ENCODE measurements around the gene TGFBI.

TGFBI gene

DNA sequence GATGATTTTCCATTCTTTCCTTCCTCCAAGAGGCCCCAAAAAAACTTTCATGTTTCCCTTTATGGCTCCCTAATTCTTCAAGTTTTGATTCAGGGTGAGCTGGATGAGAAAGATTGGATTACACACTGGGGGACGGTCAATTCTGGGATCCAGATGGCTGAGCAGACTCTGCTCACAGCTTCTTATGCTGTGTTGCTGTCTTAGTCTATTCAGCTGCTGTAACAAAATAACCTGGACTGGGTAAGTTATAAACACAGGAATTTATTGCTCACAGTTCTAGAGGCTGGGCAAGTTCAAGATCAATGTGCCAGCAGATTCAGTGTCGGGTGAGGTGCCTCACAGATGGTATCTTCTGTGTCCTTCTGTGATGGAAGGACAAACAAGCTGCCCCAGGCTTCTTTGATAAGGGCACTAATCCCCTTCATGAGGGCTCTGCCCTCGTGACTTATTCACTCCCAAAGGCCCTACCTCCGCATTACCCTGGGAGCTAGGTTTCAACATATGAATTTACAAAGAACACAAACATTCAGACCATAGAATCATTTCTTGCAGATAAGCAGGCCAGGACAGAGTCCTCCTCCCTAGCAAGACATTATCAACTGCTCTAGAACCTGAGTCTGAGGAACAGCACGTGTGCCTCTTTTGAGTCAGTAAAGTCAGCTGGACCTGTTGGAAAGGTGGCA lies 80.8 kb downstream of the TGFBI start:
- DNase-seq (ENCODE audit: low read depth): no peak
- H3K4me3 ChIP-seq (ENCODE audit: low read depth, low read length): no peak overlapping the region
- no peak for TF ChIP-seq POLR2A (IDR thresholded peaks at IDR 0.05; ENCODE audit: extremely low read depth, insufficient read length)
- no peak for TF ChIP-seq MYC (IDR thresholded peaks at IDR 0.05; ENCODE audit: low read depth, low read length)
- TF ChIP-seq, protein P1, sequence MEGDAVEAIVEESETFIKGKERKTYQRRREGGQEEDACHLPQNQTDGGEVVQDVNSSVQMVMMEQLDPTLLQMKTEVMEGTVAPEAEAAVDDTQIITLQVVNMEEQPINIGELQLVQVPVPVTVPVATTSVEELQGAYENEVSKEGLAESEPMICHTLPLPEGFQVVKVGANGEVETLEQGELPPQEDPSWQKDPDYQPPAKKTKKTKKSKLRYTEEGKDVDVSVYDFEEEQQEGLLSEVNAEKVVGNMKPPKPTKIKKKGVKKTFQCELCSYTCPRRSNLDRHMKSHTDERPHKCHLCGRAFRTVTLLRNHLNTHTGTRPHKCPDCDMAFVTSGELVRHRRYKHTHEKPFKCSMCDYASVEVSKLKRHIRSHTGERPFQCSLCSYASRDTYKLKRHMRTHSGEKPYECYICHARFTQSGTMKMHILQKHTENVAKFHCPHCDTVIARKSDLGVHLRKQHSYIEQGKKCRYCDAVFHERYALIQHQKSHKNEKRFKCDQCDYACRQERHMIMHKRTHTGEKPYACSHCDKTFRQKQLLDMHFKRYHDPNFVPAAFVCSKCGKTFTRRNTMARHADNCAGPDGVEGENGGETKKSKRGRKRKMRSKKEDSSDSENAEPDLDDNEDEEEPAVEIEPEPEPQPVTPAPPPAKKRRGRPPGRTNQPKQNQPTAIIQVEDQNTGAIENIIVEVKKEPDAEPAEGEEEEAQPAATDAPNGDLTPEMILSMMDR (IDR thresholded peaks at IDR 0.05; ENCODE audit: low read depth, low read length): no peak
- TF ChIP-seq, protein P2, sequence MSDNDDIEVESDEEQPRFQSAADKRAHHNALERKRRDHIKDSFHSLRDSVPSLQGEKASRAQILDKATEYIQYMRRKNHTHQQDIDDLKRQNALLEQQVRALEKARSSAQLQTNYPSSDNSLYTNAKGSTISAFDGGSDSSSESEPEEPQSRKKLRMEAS (IDR thresholded peaks at IDR 0.05; ENCODE audit: low read depth, low read length): no peak

Measured in NB4 (cell line).